Adrenal gland (tissue), 12 donors: ENCODE measurements around the gene UFSP2. TPM values are rescaled to one million over a fixed set of nuclear protein-coding genes. Genes with fewer than 3 reads are reported as not detected.

Source experiments
- DNase-seq, 7 donors: peaks; one replicate each; pipeline ENCODE4 v3.0.0-alpha.2; 2019 to 2020
- H3K27ac ChIP-seq, 5 donors: fragments of 200-600 bp; sonication (generic) in 4 of 5; 1 replicate in 3 of 5; 2 replicates in 2 of 5; pipeline versions ENCODE4 v1.5.1 to v1.8.0; 2016 to 2020; ENCODE audit warnings: mild to moderate bottlenecking in 1 of 5
- H3K27me3 ChIP-seq: fragments of 200-600 bp; 2 replicates; pipeline ENCODE4 v1.8.0; 2021
- H3K36me3 ChIP-seq, 2 donors: fragments of 200-600 bp; replicated peaks in 1 of 2; 1 replicate in 1 of 2; 2 replicates in 1 of 2; pipeline versions ENCODE4 v1.5.1 to v1.8.0; 2018 to 2022
- H3K4me1 ChIP-seq, 2 donors: fragments of 200-600 bp; replicated peaks in 1 of 2; 1 replicate in 1 of 2; 2 replicates in 1 of 2; pipeline versions ENCODE4 v1.5.1 to v1.8.0; 2018 to 2021
- H3K4me3 ChIP-seq, 4 donors: fragments of 200-600 bp; sonication (generic) in 3 of 4; one replicate each; pipeline ENCODE4 v1.5.1; 2016 to 2018
- H3K9me3 ChIP-seq, 3 donors: fragments of 200-600 bp; sonication (generic) in 1 of 3; replicated peaks in 1 of 3; 1 replicate in 2 of 3; 2 replicates in 1 of 3; pipeline versions ENCODE4 v1.5.1 to v1.8.0; 2016 to 2021
- POLR2A ChIP-seq, 2 donors: fragments of 450-650 bp; IDR thresholded peaks; one replicate each; pipeline ENCODE4 v1.6.1; 2017; ENCODE audit warnings: antibody characterized with exemption in 2 of 2, mild to moderate bottlenecking in 2 of 2, moderate library complexity in 1 of 2
- WGBS, 4 donors: extraction: QIAGEN DNeasy Blood & Tissue Kit in 2 of 4; methylation state at CpG; one replicate each; pipeline versions ENCODE4 v1.1.5 to v1.1.7; 2013 to 2017; 5-methylcytosine and 5-hydroxymethylcytosine counted together
- intact Hi-C, 2 donors: fragments of 100-400 bp; cut with DNase I; formaldehyde crosslinking; loops; one replicate each; pipeline versions ENCODE4 v1.14.1 to v1.15.0; 2022 to 2023
- polyA plus RNA-seq, 3 donors: library from polyadenylated mRNA; stranded (reverse); fragments of 200-250 nt in 2 of 3; fragments of 350-450 nt in 1 of 3; fragmentation: Illumina TruSeq in 1 of 3; extraction: RNeasy Lipid Tissue Mini Kit (QIAGEN cat#74804) in 1 of 3; gene quantifications; one replicate each; pipeline ENCODE4 v1.2.3, GENCODE V29; 2013 to 2014
- total RNA-seq, 9 donors: library from RNA; depleted of rRNA in 4 of 9; stranded (reverse); fragments of >200 nt in 4 of 9; fragments of 120-200 nt in 1 of 9; fragmentation: NEBNext Ultra II Directional in 1 of 9; extraction: Animal tissue kit (Norgen Biotek cat#: 25700) in 1 of 9; gene quantifications; one replicate each; pipeline versions ENCODE4 v1.1.0 to v1.2.4, GENCODE V29; 2013 to 2023
- TF ChIP-seq, protein P1 (sequence below), 6 experiments: fragments of 450-650 bp in 4 of 6; fragments of 200-600 bp in 2 of 6; sonication (generic) in 1 of 6; IDR thresholded peaks; 1 replicate in 5 of 6; 2 replicates in 1 of 6; pipeline versions ENCODE4 v1.5.1 to v1.8.0; 2016 to 2021; ENCODE audit warnings: antibody characterized with exemption in 6 of 6, mild to moderate bottlenecking in 2 of 6, moderate library complexity in 1 of 6
- donor health status: healthy with polysubstance abuse.
- donor health status: Bipolar disorder and iron deficiency.
- donor health status: DM: yes; HTN: yes; CAD: no.
- donor health status: DM: no; HTN: no; CAD: no.
- donor health status: DM: no; HTN: no; CAD: no.
- donor health status: DM: yes; HTN: yes; CAD: no.

Gene UFSP2
- total and polyA plus RNA-seq, 12 donors = 19.7 to 76.4 (median 44.1) TPM

DNA sequence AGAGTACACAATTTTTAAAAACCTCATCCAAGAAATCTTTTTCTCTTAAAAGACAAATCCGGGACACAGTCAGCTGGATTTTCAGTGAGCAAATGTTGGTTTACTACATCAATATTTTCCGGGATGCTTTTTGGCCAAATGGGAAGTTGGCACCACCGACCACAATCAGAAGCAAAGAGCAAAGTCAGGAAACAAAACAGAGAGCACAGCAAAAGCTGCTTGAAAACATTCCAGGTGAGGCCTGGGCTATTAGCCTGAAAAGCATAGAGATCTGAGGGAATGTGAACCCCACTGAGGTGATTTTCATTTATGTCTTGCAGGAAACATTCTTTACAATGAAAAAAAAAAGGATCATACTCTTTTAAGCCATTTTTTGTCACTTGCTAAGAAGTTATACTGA lies 63.9 kb downstream of the UFSP2 start:
- Histone ChIP-seq H3K4me1 (no peaks in the 10 kb centered on the region), H3K27ac (no peak overlapping the region), H3K27me3 (no peaks in the 10 kb centered on the region), H3K9me3 (no peaks in the 10 kb centered on the region), H3K36me3 (no peaks in the 10 kb centered on the region), H3K4me3 (no peak overlapping the region)
- intact Hi-C loops = no loop called here
- TF ChIP-seq, protein P1, sequence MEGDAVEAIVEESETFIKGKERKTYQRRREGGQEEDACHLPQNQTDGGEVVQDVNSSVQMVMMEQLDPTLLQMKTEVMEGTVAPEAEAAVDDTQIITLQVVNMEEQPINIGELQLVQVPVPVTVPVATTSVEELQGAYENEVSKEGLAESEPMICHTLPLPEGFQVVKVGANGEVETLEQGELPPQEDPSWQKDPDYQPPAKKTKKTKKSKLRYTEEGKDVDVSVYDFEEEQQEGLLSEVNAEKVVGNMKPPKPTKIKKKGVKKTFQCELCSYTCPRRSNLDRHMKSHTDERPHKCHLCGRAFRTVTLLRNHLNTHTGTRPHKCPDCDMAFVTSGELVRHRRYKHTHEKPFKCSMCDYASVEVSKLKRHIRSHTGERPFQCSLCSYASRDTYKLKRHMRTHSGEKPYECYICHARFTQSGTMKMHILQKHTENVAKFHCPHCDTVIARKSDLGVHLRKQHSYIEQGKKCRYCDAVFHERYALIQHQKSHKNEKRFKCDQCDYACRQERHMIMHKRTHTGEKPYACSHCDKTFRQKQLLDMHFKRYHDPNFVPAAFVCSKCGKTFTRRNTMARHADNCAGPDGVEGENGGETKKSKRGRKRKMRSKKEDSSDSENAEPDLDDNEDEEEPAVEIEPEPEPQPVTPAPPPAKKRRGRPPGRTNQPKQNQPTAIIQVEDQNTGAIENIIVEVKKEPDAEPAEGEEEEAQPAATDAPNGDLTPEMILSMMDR (IDR thresholded peaks at IDR 0.05) = no peak
- no peak for TF ChIP-seq POLR2A (IDR thresholded peaks at IDR 0.05)
- DNase-seq = no peak
- WGBS, 4 donors = 86 to 92% (median 90%) methylated on average over 3 of the region's 3 CpGs

DNA sequence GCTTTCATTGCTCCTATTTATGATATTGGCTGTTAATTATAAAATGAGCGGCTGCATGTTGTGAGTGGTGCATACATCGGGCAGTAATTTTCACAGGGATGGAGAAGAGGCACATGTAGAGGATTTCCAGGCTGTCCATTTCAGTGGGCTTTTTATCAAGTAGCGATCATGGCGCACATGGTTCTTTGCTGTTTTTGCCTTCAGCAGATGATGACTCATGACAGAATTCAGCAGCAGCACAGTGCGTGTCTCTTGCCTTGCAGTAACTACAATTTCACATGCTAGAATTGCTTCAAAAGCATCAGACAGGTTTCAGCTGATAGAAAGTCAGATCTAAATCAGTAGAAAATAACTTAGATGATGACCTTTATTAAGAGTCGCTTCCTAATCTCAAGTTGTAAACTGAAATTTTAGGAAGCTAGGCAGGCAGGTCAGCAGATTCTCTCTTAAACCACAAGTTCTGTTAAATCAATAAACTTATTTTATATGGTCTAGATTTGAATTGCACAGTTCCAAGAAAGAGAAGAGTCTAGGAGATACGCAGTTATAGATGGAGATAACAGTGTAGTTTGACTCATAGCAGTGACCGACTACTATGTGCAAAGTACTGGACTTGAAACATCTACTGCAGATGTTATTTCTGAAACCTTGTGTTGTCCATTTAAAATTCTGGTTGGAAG lies 65.9 kb downstream of the UFSP2 start:
- intact Hi-C loops = no loop called here
- H3K4me1 ChIP-seq = no peaks in the 10 kb centered on the region
- 91 to 96% (median 93%) methylated on average over 8 of the region's 8 CpGs for whole genome bisulfite sequencing, 4 donors
- DNase-seq = no peak
- no peaks in the 10 kb centered on the region for H3K27me3 ChIP-seq
- no peak overlapping the region for H3K27ac ChIP-seq
- no peaks in the 10 kb centered on the region for H3K9me3 ChIP-seq
- no peak overlapping the region for H3K4me3 ChIP-seq
- H3K36me3 ChIP-seq = no peaks in the 10 kb centered on the region
- no peak for TF ChIP-seq POLR2A (IDR thresholded peaks at IDR 0.05)
- TF ChIP-seq, protein P1 (IDR thresholded peaks at IDR 0.05) = no peak

GRCh38 chr4:185358959-185359358 lies 66.8 kb downstream of the UFSP2 start:
- Histone ChIP-seq H3K4me1 (no peaks in the 10 kb centered on the region), H3K36me3 (no peaks in the 10 kb centered on the region), H3K27me3 (no peaks in the 10 kb centered on the region), H3K4me3 (no peak overlapping the region), H3K9me3 (no peaks in the 10 kb centered on the region), H3K27ac (no peak overlapping the region)
- no peak for TF ChIP-seq POLR2A (IDR thresholded peaks at IDR 0.05)
- TF ChIP-seq, protein P1 (IDR thresholded peaks at IDR 0.05) = no peak
- DNase-seq = no peak
- intact Hi-C loops = no loop called here
- 91 to 97% (median 95%) methylated on average over 4 of the region's 4 CpGs for WGBS, 4 donors

- H3K4me3 ChIP-seq = no peak overlapping the region
- H3K36me3 ChIP-seq = no peaks in the 10 kb centered on the region
- no peak for DNase-seq
- intact Hi-C loops = no loop called here
- no peak overlapping the region for H3K27ac ChIP-seq
- H3K4me1 ChIP-seq = no peaks in the 10 kb centered on the region
- H3K9me3 ChIP-seq = no peaks in the 10 kb centered on the region
- 80 to 88% (median 82%) methylated on average over 4 of the region's 4 CpGs for WGBS, 4 donors
- no peak for TF ChIP-seq POLR2A (IDR thresholded peaks at IDR 0.05)
- TF ChIP-seq, protein P1 (IDR thresholded peaks at IDR 0.05) = no peak
- no peaks in the 10 kb centered on the region for H3K27me3 ChIP-seq
Observed at GRCh38 chr4:185358514-185358913, 67.2 kb downstream of the UFSP2 start.
